DOHH2 (cell line): ENCODE results near the gene TDRD9.

Experiments used
- H3F3A ChIP-seq: fragments of 200-600 bp; sonication (generic), shearing (Covaris generic); 2 replicates; pipeline ENCODE4 v1.6.0; 2016; ENCODE audit warnings: antibody characterized with exemption, mild to moderate bottlenecking; ENCODE audit not compliant: control insufficient read depth, insufficient read depth
- H3K27ac ChIP-seq: fragments of 200-600 bp; sonication (generic); 2 replicates; pipeline ENCODE4 v1.5.1; 2014; ENCODE audit warnings: low read depth, mild to moderate bottlenecking, low read length, moderate library complexity
- H3K27me3 ChIP-seq: fragments of 200-600 bp; sonication (generic); 2 replicates; pipeline ENCODE4 v1.6.1; 2014; ENCODE audit warnings: mild to moderate bottlenecking, low read length, mixed read lengths; ENCODE audit not compliant: control insufficient read depth
- H3K36me3 ChIP-seq: fragments of 200-600 bp; sonication (generic); 2 replicates; pipeline ENCODE4 v1.6.1; 2014; ENCODE audit warnings: mild to moderate bottlenecking, low read length, moderate library complexity, mixed read lengths; ENCODE audit not compliant: control insufficient read depth
- H3K4me1 ChIP-seq: fragments of 200-600 bp; sonication (generic); 2 replicates; pipeline ENCODE4 v1.6.1; 2014; ENCODE audit warnings: mild to moderate bottlenecking, low read length, mixed read lengths; ENCODE audit not compliant: control insufficient read depth
- H3K4me2 ChIP-seq: fragments of 200-600 bp; sonication (generic); 2 replicates; pipeline ENCODE4 v1.6.0; 2014; ENCODE audit warnings: mild to moderate bottlenecking, low read length, moderate library complexity
- H3K4me3 ChIP-seq: fragments of 200-600 bp; sonication (generic); 2 replicates; pipeline ENCODE4 v1.5.1; 2014; ENCODE audit warnings: mild to moderate bottlenecking, low read length, mixed read lengths
- H3K79me2 ChIP-seq: fragments of 200-600 bp; sonication (generic); 2 replicates; pipeline ENCODE4 v1.6.1; 2014; ENCODE audit warnings: mild to moderate bottlenecking, low read length, mixed read lengths; ENCODE audit not compliant: control insufficient read depth
- H3K9me2 ChIP-seq: fragments of 200-600 bp; sonication (generic); replicated peaks from 2 replicates; pipeline ENCODE4 v1.6.1; 2014; ENCODE audit warnings: mild to moderate bottlenecking, low read length, mixed read lengths; ENCODE audit not compliant: control insufficient read depth
- H3K9me3 ChIP-seq: fragments of 200-600 bp; sonication (generic); 2 replicates; pipeline ENCODE4 v1.6.1; 2014; ENCODE audit warnings: antibody characterized with exemption, low read length, mixed read lengths; ENCODE audit not compliant: control insufficient read depth, insufficient read depth
- H4K20me1 ChIP-seq: fragments of 200-600 bp; sonication (generic); 2 replicates; pipeline ENCODE4 v1.6.0; 2014; ENCODE audit warnings: low read depth, mild to moderate bottlenecking, antibody characterized with exemption, low read length, moderate library complexity; ENCODE audit not compliant: control insufficient read depth, insufficient read depth
- EZH2phosphoT487 ChIP-seq: fragments of 200-600 bp; sonication (generic); IDR thresholded peaks from 2 replicates; pipeline ENCODE4 v1.6.1; 2017; ENCODE audit warnings: borderline replicate concordance, mild to moderate bottlenecking, antibody characterized with exemption, low read length, moderate library complexity, mixed read lengths
- TF ChIP-seq, protein P1 (sequence below): fragments of 200-600 bp; sonication (generic); IDR thresholded peaks from one replicate; pipeline ENCODE4 v1.5.1; 2014; ENCODE audit warnings: antibody characterized with exemption, mild to moderate bottlenecking, low read depth, low read length; ENCODE audit not compliant: poor library complexity, severe bottlenecking

Gene TDRD9

DNA sequence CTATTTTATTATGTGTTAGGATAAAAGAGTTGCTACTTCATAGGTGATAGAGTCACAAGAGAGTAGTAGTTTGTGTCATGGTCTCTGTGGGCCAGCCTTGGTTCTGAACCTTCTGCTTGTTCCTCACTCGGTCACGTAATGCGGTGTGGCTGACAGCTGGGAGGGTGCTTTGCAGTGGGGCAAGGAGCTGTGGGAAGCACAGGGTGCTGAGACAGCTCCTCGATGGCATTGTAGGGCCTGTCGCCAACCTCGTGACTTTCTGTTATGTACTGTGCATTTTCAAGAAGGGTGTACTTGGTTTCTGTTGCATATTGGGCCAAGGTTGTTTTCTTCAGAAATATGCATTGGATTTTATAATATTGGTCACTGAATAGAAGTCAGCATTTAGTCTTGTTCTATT is 75.4 kb downstream of the TDRD9 start:
- no peaks in the 10 kb centered on the region for H3K79me2 ChIP-seq
- H3K36me3 ChIP-seq, result no peaks in the 10 kb centered on the region
- no peaks in the 10 kb centered on the region for H4K20me1 ChIP-seq
- H3K4me3 ChIP-seq, result no peak overlapping the region
- no peaks in the 10 kb centered on the region for H3F3A ChIP-seq
- TF ChIP-seq, protein P1, sequence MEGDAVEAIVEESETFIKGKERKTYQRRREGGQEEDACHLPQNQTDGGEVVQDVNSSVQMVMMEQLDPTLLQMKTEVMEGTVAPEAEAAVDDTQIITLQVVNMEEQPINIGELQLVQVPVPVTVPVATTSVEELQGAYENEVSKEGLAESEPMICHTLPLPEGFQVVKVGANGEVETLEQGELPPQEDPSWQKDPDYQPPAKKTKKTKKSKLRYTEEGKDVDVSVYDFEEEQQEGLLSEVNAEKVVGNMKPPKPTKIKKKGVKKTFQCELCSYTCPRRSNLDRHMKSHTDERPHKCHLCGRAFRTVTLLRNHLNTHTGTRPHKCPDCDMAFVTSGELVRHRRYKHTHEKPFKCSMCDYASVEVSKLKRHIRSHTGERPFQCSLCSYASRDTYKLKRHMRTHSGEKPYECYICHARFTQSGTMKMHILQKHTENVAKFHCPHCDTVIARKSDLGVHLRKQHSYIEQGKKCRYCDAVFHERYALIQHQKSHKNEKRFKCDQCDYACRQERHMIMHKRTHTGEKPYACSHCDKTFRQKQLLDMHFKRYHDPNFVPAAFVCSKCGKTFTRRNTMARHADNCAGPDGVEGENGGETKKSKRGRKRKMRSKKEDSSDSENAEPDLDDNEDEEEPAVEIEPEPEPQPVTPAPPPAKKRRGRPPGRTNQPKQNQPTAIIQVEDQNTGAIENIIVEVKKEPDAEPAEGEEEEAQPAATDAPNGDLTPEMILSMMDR, result no peak
- TF ChIP-seq EZH2phosphoT487, result no peak
- H3K4me1 ChIP-seq, result no peaks in the 10 kb centered on the region
- no peaks in the 10 kb centered on the region for H3K9me3 ChIP-seq
- H3K9me2 ChIP-seq, result no peaks in the 10 kb centered on the region
- no peak overlapping the region for H3K4me2 ChIP-seq
- H3K27me3 ChIP-seq, result peaks cover 11% of the 10 kb centered on the region; the same call in 1 of the 2 replicates
- no peak overlapping the region for H3K27ac ChIP-seq

DNA sequence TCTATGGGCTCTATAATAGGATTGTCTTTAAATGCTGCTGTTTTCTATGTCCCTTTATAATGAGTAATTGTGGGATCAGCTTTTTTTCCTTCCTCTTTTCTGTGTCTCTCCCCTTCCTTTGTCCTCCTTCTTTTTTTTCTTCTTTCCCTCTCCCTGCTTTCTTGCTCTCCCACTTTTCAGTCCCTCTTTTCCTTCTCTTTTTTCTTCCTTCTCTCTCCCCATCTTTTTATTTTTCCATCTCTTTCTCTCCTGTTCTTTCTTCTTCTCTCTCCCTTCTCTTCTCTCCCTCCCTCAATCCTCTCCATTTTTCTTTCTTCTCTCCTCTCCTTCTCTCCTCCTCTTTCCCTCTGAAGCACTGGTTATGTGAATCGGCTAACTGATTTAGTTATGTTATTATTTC is 76.6 kb downstream of the TDRD9 start:
- no peak overlapping the region for H3K27ac ChIP-seq
- H3K36me3 ChIP-seq, result no peaks in the 10 kb centered on the region
- H3K9me2 ChIP-seq, result no peaks in the 10 kb centered on the region
- no peaks in the 10 kb centered on the region for H3F3A ChIP-seq
- H3K4me3 ChIP-seq, result no peak overlapping the region
- no peaks in the 10 kb centered on the region for H4K20me1 ChIP-seq
- TF ChIP-seq EZH2phosphoT487, result no peak
- TF ChIP-seq, protein P1, result no peak
- H3K79me2 ChIP-seq, result no peaks in the 10 kb centered on the region
- H3K4me2 ChIP-seq, result no peak overlapping the region
- no peaks in the 10 kb centered on the region for H3K9me3 ChIP-seq
- H3K4me1 ChIP-seq, result no peaks in the 10 kb centered on the region
- H3K27me3 ChIP-seq, result peaks cover 4% of the 10 kb centered on the region; the same call in 1 of the 2 replicates

DNA sequence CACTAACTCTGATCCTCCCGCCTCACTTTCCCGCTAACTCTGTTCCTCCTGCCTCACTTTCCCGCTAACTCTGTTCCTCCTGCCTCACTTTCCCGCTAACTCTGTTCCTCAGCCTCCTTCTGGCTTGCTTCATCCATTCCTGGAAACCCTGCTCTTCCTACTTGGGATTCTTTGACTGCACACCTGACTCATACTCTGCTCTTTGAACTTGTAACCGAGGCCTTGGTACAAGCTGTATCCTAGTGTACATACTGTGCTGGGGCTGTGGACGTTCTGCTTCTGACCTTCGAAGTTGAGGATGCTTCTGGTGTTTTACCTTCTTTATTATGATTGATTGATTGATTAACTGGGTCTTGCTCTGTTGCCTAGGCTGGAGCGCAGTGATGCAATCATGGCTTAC is 77.2 kb downstream of the TDRD9 start:
- Histone ChIP-seq H3K36me3 (no peaks in the 10 kb centered on the region), H3K4me1 (no peaks in the 10 kb centered on the region), H3K27me3 (0 out of 2 replicates have a peak, but pooled peaks cover 3% of the 10 kb centered on the region), H3K79me2 (no peaks in the 10 kb centered on the region), H3K9me3 (no peaks in the 10 kb centered on the region), H3K4me2 (no peak overlapping the region), H3K4me3 (no peak overlapping the region), H3K27ac (no peak overlapping the region), H3K9me2 (no peaks in the 10 kb centered on the region), H4K20me1 (no peaks in the 10 kb centered on the region), H3F3A (no peaks in the 10 kb centered on the region)
- TF ChIP-seq EZH2phosphoT487, result no peak
- TF ChIP-seq, protein P1, result no peak
